Fibroblast of peridontal ligament (primary cell): Measurements from ENCODE around the gene GPER1.
"Not testable (repeated sequence)": the region's sequence is repeated elsewhere in the genome, so short reads cannot be mapped to it uniquely, and the experiment has no call there.

Experiments
- DNase-seq: peaks from one replicate; pipeline ENCODE4 v3.0.0-alpha.2; 2010; ENCODE audit errors: extremely low read depth

GPER1 gene

GRCh38 chr7:1087952-1088920, at the start of gene GPER1:
Gene GPER1 (plus strand): TSS chr7:1088113. CDS start chr7:1091729, 3,616 bp downstream.
- DNase-seq = peak; percentile 39

- not testable (repeated sequence) for DNase-seq
Observed at GRCh38 chr7:1040233-1040632, 47.7 kb upstream of the GPER1 start.

GRCh38 chr7:1040790-1041189, 47.1 kb upstream of the GPER1 start:
- DNase-seq = peak; percentile 60

- no peak for DNase-seq
Observed at GRCh38 chr7:1041551-1042491, 46.1 kb upstream of the GPER1 start.

- no peak for DNase-seq
Observed at GRCh38 chr7:1042492-1042833, 45.5 kb upstream of the GPER1 start.

- no peak for DNase-seq
Observed at GRCh38 chr7:1043552-1044188, 44.2 kb upstream of the GPER1 start.

GRCh38 chr7:1044189-1045068, 43.5 kb upstream of the GPER1 start, which contains the start of gene GPR146:
Gene GPR146 (plus strand): TSS chr7:1044546. CDS start chr7:1057516, 12,970 bp downstream.
- DNase-seq = peak; percentile 94

- DNase-seq = peak; percentile 6
Observed at GRCh38 chr7:1045069-1046063, 42.5 kb upstream of the GPER1 start.

GRCh38 chr7:1046722-1047679, 40.9 kb upstream of the GPER1 start:
- DNase-seq = no peak

GRCh38 chr7:1049006-1049741, 38.7 kb upstream of the GPER1 start:
- DNase-seq = no peak

- DNase-seq = no peak
Observed at GRCh38 chr7:1049801-1050200, 38.1 kb upstream of the GPER1 start.

GRCh38 chr7:1050254-1050906, 37.5 kb upstream of the GPER1 start:
- DNase-seq = no peak

GRCh38 chr7:1050956-1051690, 36.8 kb upstream of the GPER1 start:
- no peak for DNase-seq

GRCh38 chr7:1052031-1052818, 35.7 kb upstream of the GPER1 start:
- DNase-seq = no peak

- DNase-seq = no peak
Observed at GRCh38 chr7:1053002-1053411, 34.9 kb upstream of the GPER1 start.
